ENCODE data around the gene STX7.

STX7 gene

GRCh38 chr6:132411296-132411695 is 101.6 kb downstream of the STX7 start:
- no peak for TF ChIP-seq CTCF (IDR thresholded peaks at IDR 0.05; ENCODE audit: control insufficient read depth, extremely low read depth, insufficient read depth)
- no peak for DNase-seq (ENCODE audit: low read depth)
- no peak overlapping the region for H3K4me3 ChIP-seq (ENCODE audit: low read depth, low read length)

- H3K4me3 ChIP-seq (ENCODE audit: low read depth, low read length): no peak overlapping the region
- no peak for TF ChIP-seq CTCF (IDR thresholded peaks at IDR 0.05; ENCODE audit: control insufficient read depth, extremely low read depth, insufficient read depth)
- DNase-seq (ENCODE audit: low read depth): no peak
Observed at GRCh38 chr6:132410830-132411229, 102.1 kb downstream of the STX7 start.

DNA sequence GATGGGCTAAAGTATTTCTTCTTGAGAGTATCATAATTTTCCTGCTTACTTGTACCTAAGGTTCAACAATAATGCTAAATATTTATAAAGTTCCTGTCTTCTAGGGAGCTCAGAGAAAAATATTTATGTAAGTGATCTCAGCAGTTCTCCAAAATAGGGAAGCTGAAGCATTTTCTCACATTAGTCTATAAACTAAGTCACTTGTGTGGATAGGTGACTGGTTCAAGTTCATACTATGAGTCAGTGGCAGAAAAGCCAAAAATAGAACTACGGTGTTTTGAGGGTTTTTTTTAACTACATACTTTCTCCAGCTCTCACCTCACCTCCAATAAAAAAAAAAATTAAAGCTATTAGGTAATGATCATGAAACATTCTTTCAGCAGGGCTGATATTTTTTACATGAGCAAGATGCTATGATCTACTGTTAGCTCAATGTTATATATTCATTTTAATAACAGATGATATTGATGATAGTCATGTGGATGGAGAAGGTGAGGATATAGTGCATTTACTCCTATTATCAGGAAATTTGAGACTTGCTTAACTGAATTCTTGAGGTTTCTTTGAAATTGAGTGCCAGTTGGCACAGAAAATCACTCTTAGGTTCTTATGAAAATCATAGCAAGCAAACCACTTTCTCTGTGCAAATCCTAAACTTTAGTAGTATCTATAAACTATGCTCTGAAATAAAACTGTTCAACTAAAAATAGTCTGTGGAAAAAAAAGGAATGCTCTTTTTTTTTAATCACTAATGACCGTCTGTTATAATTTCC is 107.6 kb downstream of the STX7 start:
- no peak for TF ChIP-seq CTCF (IDR thresholded peaks at IDR 0.05; ENCODE audit: control insufficient read depth, extremely low read depth, insufficient read depth)
- DNase-seq (ENCODE audit: low read depth): no peak
- no peak overlapping the region for H3K4me3 ChIP-seq (ENCODE audit: low read depth, low read length)

DNA sequence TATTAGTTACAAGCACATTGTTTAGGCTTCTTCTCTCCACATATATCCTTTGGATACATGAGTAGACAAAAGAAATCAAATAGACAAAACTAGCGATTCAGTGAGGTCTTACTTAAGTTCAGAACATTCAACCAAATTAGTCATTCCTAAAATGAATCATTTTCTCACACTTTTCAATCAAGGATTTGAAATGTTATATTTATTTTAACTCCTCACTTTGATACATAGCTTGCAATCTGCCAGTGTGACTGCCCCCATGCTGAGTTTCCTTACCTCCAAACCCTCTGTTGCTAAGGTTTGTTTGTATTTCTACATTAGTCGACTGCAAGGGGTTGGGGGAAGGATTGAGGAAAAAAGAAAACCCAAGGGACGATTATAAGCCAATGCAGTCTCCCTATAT is 108.2 kb downstream of the STX7 start:
- no peak for DNase-seq (ENCODE audit: low read depth)
- TF ChIP-seq CTCF (IDR thresholded peaks at IDR 0.05; ENCODE audit: control insufficient read depth, extremely low read depth, insufficient read depth): no peak
- no peak overlapping the region for H3K4me3 ChIP-seq (ENCODE audit: low read depth, low read length)

GRCh38 chr6:132404330-132404729 is 108.6 kb downstream of the STX7 start:
- DNase-seq (ENCODE audit: low read depth): no peak
- H3K4me3 ChIP-seq (ENCODE audit: low read depth, low read length): no peak overlapping the region
- TF ChIP-seq CTCF (IDR thresholded peaks at IDR 0.05; ENCODE audit: control insufficient read depth, extremely low read depth, insufficient read depth): no peak

GRCh38 chr6:132401618-132402285 is 111.2 kb downstream of the STX7 start:
- peak overlapping the region; percentile 30; the same call in 1 of the 2 replicates for H3K4me3 ChIP-seq (ENCODE audit: low read depth, low read length)
- TF ChIP-seq CTCF (IDR thresholded peaks at IDR 0.05; ENCODE audit: control insufficient read depth, extremely low read depth, insufficient read depth): no peak
- no peak for DNase-seq (ENCODE audit: low read depth)
